Measurements from ENCODE around the gene EFCAB6. TPM values are rescaled to one million over a fixed set of nuclear protein-coding genes. Genes with fewer than 3 reads are reported as not detected.

The EFCAB6 gene
- polyA plus RNA-seq, 3 donors = not detected

GRCh38 chr22:43667656-43668055 is 144.4 kb downstream of the EFCAB6 start:
- H3K4me2 ChIP-seq (replicated peaks; ENCODE audit: extremely low read depth, low read length, poor library complexity, severe bottlenecking) = no peak overlapping the region
- H3K9me3 ChIP-seq (replicated peaks in 1 of 2; ENCODE audit: control insufficient read depth in 1 of 2, insufficient read depth in 1 of 2, low read length in 2 of 2) = no peaks in the 10 kb centered on the region
- H3K27me3 ChIP-seq (ENCODE audit: control insufficient read depth in 2 of 2, insufficient read depth in 2 of 2, low read length in 2 of 2) = no peaks in the 10 kb centered on the region
- no peak for TF ChIP-seq CTCF (IDR thresholded peaks at IDR 0.05)
- Mint-ChIP-seq H3K9me3 (peaks cover 0 to 2% (median 0%) of the 10 kb centered on the region in 7 donors), H3K36me3 (no peaks in the 10 kb centered on the region), H3K4me3 (no peak overlapping the region), H3K27ac (no peak overlapping the region), H3K4me1 (no peaks in the 10 kb centered on the region), H3K27me3 (ENCODE audit: low read depth in 3 of 3) (peaks cover 2 to 5% (median 3%) of the 10 kb centered on the region in 3 donors)
- no peak overlapping the region for H3K27ac ChIP-seq (ENCODE audit: low read depth in 1 of 2, low read length in 2 of 2)
- no peak for DNase-seq
- no peak overlapping the region for H3K4me3 ChIP-seq (replicated peaks in 1 of 3; ENCODE audit: low read depth in 2 of 3, low read length in 3 of 3)
- no peaks in the 10 kb centered on the region for H3K4me1 ChIP-seq (ENCODE audit: control insufficient read depth in 1 of 2, insufficient read depth in 2 of 2, low read length in 2 of 2)
- H4K20me1 ChIP-seq (ENCODE audit: insufficient read depth, low read length) = no peaks in the 10 kb centered on the region
- intact Hi-C loops (cut with micrococcal nuclease) = no loop called here
- no peaks in the 10 kb centered on the region for H3K79me2 ChIP-seq (ENCODE audit: insufficient read depth, low read length)
- no peaks in the 10 kb centered on the region for H3K36me3 ChIP-seq (replicated peaks in 1 of 2; ENCODE audit: control insufficient read depth in 1 of 2, insufficient read depth in 2 of 2, low read length in 2 of 2)
- 82% methylated on average over 6 of the region's 8 CpGs for WGBS (ENCODE audit: insufficient coverage)
- H3K9ac ChIP-seq (ENCODE audit: insufficient read depth, low read length, poor library complexity, severe bottlenecking) = no peak overlapping the region
- H2AFZ ChIP-seq (ENCODE audit: insufficient read depth, low read depth, low read length, poor library complexity, severe bottlenecking) = no peak overlapping the region

GRCh38 chr22:43666457-43666856 is 145.6 kb downstream of the EFCAB6 start:
- peaks cover 3 to 5% (median 5%) of the 10 kb centered on the region in 3 donors for H3K27me3 Mint-ChIP-seq (ENCODE audit: low read depth in 3 of 3)
- H4K20me1 ChIP-seq (ENCODE audit: insufficient read depth, low read length) = no peaks in the 10 kb centered on the region
- H3K36me3 Mint-ChIP-seq = no peaks in the 10 kb centered on the region
- no peak overlapping the region for H3K27ac Mint-ChIP-seq
- 78% methylated on average over 3 of the region's 5 CpGs for whole genome bisulfite sequencing (ENCODE audit: insufficient coverage)
- H3K9me3 Mint-ChIP-seq = peaks cover 0 to 2% (median 0%) of the 10 kb centered on the region in 7 donors
- no peak overlapping the region for H3K27ac ChIP-seq (ENCODE audit: low read depth in 1 of 2, low read length in 2 of 2)
- H3K9ac ChIP-seq (ENCODE audit: insufficient read depth, low read length, poor library complexity, severe bottlenecking) = no peak overlapping the region
- no peak overlapping the region for H3K4me3 Mint-ChIP-seq
- no peaks in the 10 kb centered on the region for H3K4me1 Mint-ChIP-seq
- no peaks in the 10 kb centered on the region for H3K4me1 ChIP-seq (ENCODE audit: control insufficient read depth in 1 of 2, insufficient read depth in 2 of 2, low read length in 2 of 2)
- no peaks in the 10 kb centered on the region for H3K9me3 ChIP-seq (replicated peaks in 1 of 2; ENCODE audit: control insufficient read depth in 1 of 2, insufficient read depth in 1 of 2, low read length in 2 of 2)
- no peak for DNase-seq
- TF ChIP-seq CTCF (IDR thresholded peaks at IDR 0.05) = no peak
- H2AFZ ChIP-seq (ENCODE audit: insufficient read depth, low read depth, low read length, poor library complexity, severe bottlenecking) = no peak overlapping the region
- no peaks in the 10 kb centered on the region for H3K36me3 ChIP-seq (replicated peaks in 1 of 2; ENCODE audit: control insufficient read depth in 1 of 2, insufficient read depth in 2 of 2, low read length in 2 of 2)
- no peak overlapping the region for H3K4me3 ChIP-seq (replicated peaks in 1 of 3; ENCODE audit: low read depth in 2 of 3, low read length in 3 of 3)
- intact Hi-C loops (cut with micrococcal nuclease) = no loop called here
- H3K79me2 ChIP-seq (ENCODE audit: insufficient read depth, low read length) = no peaks in the 10 kb centered on the region
- no peaks in the 10 kb centered on the region for H3K27me3 ChIP-seq (ENCODE audit: control insufficient read depth in 2 of 2, insufficient read depth in 2 of 2, low read length in 2 of 2)
- no peak overlapping the region for H3K4me2 ChIP-seq (replicated peaks; ENCODE audit: extremely low read depth, low read length, poor library complexity, severe bottlenecking)

All from CD14-positive monocyte (primary cell).